GM12865 (cell line): ENCODE measurements around the gene RSBN1L.

Experiments used
- DNase-seq: peaks from one replicate; pipeline ENCODE4 v3.0.0; 2010; ENCODE audit warnings: low read depth
- H3K4me3 ChIP-seq: 2 replicates; pipeline ENCODE4 v1.5.1; 2011; ENCODE audit warnings: mild to moderate bottlenecking, low read depth, low read length, control low read depth
- TF ChIP-seq, protein P1 (sequence below): IDR thresholded peaks from 2 replicates; pipeline ENCODE4 v1.5.1; 2011; ENCODE audit warnings: low read length, control low read depth, low read depth, inconsistent platforms; ENCODE audit not compliant: insufficient read depth; ENCODE audit errors: missing control alignments

The RSBN1L gene

DNA sequence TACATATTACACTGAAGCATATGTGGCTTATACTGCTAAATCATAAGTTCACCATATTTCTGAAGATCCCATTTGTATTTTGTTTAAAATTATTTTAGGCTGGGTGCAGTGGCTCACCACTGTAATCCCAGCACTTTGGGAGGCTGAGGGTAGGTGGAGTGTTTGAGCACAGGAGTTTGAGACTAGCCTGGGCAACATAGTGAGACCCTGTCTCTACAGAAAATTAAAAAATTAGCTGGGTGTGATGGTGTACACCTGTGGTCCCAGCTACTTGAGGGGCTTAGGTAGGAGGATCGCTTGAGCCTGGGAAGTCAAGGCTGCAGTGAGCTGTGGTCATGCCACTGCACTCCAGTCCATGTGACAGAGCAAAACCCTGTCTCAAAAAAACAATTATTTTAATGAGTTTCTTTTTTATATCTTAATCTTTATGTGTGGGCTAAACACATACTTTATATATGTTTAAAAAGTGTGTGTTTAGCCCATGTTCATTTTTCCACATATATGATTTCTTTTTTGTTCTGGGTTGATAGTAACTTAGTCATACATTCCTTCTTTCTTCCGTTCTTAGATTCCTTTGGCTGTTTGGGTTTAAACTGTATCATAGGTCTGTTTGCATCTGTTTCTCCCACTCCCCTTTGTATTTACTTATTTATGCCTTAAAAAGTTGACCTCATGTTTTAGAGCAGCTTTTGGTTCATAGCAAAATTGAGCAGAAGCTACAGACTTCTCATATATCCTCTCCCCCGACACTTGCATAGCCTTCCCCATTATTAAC, 33.5 kb downstream of the RSBN1L start:
- TF ChIP-seq, protein P1, sequence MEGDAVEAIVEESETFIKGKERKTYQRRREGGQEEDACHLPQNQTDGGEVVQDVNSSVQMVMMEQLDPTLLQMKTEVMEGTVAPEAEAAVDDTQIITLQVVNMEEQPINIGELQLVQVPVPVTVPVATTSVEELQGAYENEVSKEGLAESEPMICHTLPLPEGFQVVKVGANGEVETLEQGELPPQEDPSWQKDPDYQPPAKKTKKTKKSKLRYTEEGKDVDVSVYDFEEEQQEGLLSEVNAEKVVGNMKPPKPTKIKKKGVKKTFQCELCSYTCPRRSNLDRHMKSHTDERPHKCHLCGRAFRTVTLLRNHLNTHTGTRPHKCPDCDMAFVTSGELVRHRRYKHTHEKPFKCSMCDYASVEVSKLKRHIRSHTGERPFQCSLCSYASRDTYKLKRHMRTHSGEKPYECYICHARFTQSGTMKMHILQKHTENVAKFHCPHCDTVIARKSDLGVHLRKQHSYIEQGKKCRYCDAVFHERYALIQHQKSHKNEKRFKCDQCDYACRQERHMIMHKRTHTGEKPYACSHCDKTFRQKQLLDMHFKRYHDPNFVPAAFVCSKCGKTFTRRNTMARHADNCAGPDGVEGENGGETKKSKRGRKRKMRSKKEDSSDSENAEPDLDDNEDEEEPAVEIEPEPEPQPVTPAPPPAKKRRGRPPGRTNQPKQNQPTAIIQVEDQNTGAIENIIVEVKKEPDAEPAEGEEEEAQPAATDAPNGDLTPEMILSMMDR = no peak
- DNase-seq = no peak
- no peak overlapping the region for H3K4me3 ChIP-seq

DNA sequence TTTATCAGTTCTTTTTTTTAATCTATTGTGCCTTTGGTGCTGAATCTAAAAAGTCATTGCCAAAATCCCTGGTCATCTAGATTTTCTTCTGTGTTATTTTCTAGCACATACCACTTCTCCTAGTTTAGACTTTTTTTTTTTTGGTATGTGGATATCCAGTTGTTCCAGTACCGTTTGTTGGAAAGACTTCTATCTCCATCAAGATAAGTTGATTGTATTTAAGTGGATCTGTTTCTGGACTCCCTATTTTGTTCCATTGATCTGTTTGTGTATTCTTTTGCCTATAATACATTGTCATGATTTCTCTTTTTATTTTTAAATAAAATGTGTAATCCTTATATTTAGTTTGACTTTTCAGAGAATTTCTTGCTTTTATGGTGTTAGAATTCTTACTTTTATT, 35.5 kb downstream of the RSBN1L start:
- no peak overlapping the region for H3K4me3 ChIP-seq
- DNase-seq = no peak
- TF ChIP-seq, protein P1 = no peak

DNA sequence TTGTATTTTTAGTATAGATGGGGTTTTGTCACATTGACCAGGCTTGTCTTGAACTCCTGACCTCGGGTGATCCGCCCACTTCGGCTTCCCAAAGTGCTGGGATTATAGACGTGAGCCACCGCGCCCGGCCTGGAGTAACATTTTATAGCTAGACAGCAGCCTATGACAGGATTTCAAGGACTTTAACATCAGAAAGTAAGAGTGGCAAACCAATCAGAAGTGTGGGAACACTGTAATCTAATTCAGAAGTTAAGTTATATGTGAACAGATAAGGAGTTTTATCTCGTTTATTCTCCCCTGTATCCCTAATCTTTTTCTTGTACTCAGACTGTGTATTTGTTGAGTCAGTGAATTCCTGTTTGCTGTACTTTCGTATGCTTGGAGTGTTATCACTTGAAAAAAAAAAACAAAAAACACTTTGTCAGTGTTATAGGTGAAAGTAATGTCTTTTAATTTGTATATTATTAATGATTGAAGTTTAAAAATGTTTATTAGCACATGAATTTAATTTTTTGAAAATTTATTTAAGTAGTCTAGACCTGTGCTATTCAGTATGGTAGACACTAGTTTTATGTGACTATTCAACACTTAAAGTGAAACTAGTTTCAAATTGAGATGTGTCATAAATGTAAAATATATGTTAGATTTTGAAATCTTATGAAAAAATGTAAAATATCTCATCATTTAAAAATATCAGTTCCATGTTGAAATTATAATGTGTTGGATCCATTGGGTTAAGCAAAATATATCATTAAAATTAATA, 38.6 kb downstream of the RSBN1L start:
- H3K4me3 ChIP-seq = no peak overlapping the region
- TF ChIP-seq, protein P1 = no peak
- no peak for DNase-seq

DNA sequence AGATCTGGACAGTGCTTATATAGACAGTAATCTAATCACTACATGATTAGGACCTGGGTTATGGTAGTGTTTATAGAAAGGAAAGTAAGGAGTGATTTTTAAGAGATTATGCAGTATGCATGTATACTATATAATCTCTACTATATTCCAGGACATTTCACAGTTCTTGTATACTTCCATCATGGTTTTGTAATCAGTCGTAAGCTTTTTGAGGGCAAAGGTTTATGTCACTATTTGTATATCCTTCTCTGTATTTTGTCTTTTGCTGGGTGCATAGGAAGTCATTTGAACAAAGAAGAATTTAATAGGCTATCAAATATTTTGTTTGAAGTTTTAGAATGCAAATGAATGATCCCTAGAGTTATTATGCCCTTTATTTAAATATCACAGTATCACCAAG, 39.2 kb downstream of the RSBN1L start:
- TF ChIP-seq, protein P1 = no peak
- DNase-seq = no peak
- no peak overlapping the region for H3K4me3 ChIP-seq

DNA sequence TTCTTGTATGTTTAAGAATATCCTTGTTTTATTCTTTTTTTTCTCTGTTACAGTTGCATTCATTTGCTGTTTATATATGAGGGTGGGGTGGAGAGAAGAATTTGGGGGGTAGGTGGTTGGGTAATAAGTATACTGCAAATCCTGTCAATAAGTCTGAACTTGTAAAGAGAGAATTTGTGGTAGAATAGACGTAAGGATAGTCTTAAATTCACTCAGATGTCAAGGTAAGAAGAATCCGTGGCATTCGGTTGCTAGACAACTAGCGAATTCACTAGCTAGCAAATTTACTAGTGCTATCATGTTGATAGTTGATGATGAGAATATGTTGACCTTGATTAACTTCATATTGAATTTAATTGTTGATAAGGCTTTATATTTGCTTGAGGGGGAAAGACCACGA, 40.7 kb downstream of the RSBN1L start:
- no peak for DNase-seq
- TF ChIP-seq, protein P1 = no peak

DNA sequence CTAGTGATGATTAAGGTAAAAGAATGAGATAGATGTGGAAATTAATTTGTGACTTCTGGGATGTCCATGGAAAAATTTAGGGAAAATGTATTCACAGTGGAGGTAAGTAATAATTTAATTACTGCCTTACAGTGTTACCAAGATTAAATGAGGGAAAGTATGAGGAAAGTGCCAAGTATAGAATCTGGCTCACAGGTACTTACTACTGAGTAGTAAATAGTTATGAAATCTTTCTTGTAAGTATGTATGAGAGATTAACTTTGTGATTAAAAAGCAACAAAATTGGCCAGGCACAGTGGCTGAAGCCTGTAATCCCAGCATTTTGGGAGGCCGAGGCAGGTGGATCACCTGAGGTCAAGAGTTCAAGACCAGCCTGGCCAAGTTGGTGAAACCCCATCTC, 42.1 kb downstream of the RSBN1L start:
- TF ChIP-seq, protein P1 = no peak

More for the DNA sequence above, 40.7 kb downstream of the RSBN1L start:
- H3K4me3 ChIP-seq = no peak overlapping the region

More for the DNA sequence above, 42.1 kb downstream of the RSBN1L start:
- no peak overlapping the region for H3K4me3 ChIP-seq
- no peak for DNase-seq
